WTC11 (cell line): ENCODE data around the gene APOL6. TPM values are rescaled to one million over a fixed set of nuclear protein-coding genes. Genes with fewer than 3 reads are reported as not detected.

Experiments
- ATAC-seq: fragments of 200-7000 bp; cut with Tn5 transposase; 2 replicates; pipeline ENCODE4 v1.10.0; 2021; ENCODE audit warnings: mild to moderate bottlenecking, moderate library complexity
- CTCF ChIA-PET: fragments of 300-600 bp; sonication (Branson Sonifier 250); formaldehyde crosslinking; loops from one replicate; lab custom pipeline; 2021; ENCODE audit warnings: antibody characterized with exemption; lab: Charles Lee
- POLR2A ChIA-PET: fragments of 350-600 bp; sonication (Branson Sonifier 250); formaldehyde crosslinking; loops from one replicate; lab custom pipeline; 2021; ENCODE audit warnings: antibody characterized with exemption; lab: Charles Lee
- DNase-seq: peaks from one replicate; pipeline ENCODE4 v3.0.0; 2021; ENCODE audit warnings: low spot score
- H3K27ac Mint-ChIP-seq: 2 replicates; pipeline ENCODE4 v1.8.0; 2021; ENCODE audit warnings: mixed read lengths
- H3K27me3 Mint-ChIP-seq: 2 replicates; pipeline ENCODE4 v1.8.0; 2021; ENCODE audit warnings: low read depth, mild to moderate bottlenecking, moderate library complexity, mixed read lengths
- H3K36me3 Mint-ChIP-seq: 2 replicates; pipeline ENCODE4 v1.8.0; 2021; ENCODE audit warnings: mixed read lengths
- H3K4me1 Mint-ChIP-seq: 2 replicates; pipeline ENCODE4 v1.8.0; 2022; ENCODE audit warnings: mixed read lengths
- H3K4me3 Mint-ChIP-seq: 2 replicates; pipeline ENCODE4 v1.8.0; 2021; ENCODE audit warnings: mild to moderate bottlenecking, moderate library complexity, mixed read lengths
- H3K9me3 Mint-ChIP-seq: 2 replicates; pipeline ENCODE4 v1.8.0; 2021; ENCODE audit warnings: mixed read lengths
- ATF1 ChIP-seq: sonication (generic); formaldehyde crosslinking; IDR thresholded peaks from 2 replicates; pipeline ENCODE4 v1.8.1; 2023; ENCODE audit warnings: mild to moderate bottlenecking, moderate library complexity, missing genetic modification reagents
- E2F1 ChIP-seq: sonication (generic); formaldehyde crosslinking; IDR thresholded peaks from 2 replicates; pipeline ENCODE4 v1.8.0; 2022; ENCODE audit warnings: mild to moderate bottlenecking, missing genetic modification reagents
- ELF4 ChIP-seq: sonication (generic); formaldehyde crosslinking; IDR thresholded peaks from 2 replicates; pipeline ENCODE4 v1.8.1; 2022; ENCODE audit warnings: low read depth, mild to moderate bottlenecking, moderate library complexity, missing genetic modification reagents
- FOXP1 ChIP-seq: sonication (generic); formaldehyde crosslinking; IDR thresholded peaks from 2 replicates; pipeline ENCODE4 v1.8.0; 2022; ENCODE audit warnings: missing genetic modification reagents, mild to moderate bottlenecking, moderate library complexity, borderline replicate concordance
- JUN ChIP-seq: sonication (generic); formaldehyde crosslinking; IDR thresholded peaks from 2 replicates; pipeline ENCODE4 v1.8.0; 2023; ENCODE audit warnings: mild to moderate bottlenecking, missing genetic modification reagents
- MXD4 ChIP-seq: fragments of 250-450 bp; sonication (Bioruptor Pico); IDR thresholded peaks from 2 replicates; pipeline ENCODE4 v1.8.0; 2021; ENCODE audit warnings: mild to moderate bottlenecking, moderate library complexity, borderline replicate concordance
- MYBL2 ChIP-seq: sonication (generic); formaldehyde crosslinking; IDR thresholded peaks from 2 replicates; pipeline ENCODE4 v1.8.1; 2023; ENCODE audit warnings: mild to moderate bottlenecking, moderate library complexity, missing genetic modification reagents
- NFATC4 ChIP-seq: fragments of 250-450 bp; sonication (Bioruptor Pico); IDR thresholded peaks from 2 replicates; pipeline ENCODE4 v1.9.0; 2021; ENCODE audit warnings: mild to moderate bottlenecking
- NFE2L1 ChIP-seq: sonication (generic); formaldehyde crosslinking; IDR thresholded peaks from 2 replicates; pipeline ENCODE4 v1.8.1; 2023; ENCODE audit warnings: missing genetic modification reagents
- NFYB ChIP-seq: sonication (generic); formaldehyde crosslinking; conservative IDR thresholded peaks from 2 replicates; pipeline ENCODE4 v1.8.0; 2022; ENCODE audit warnings: low read depth, missing genetic modification reagents
- SMAD3 ChIP-seq: sonication (generic); formaldehyde crosslinking; IDR thresholded peaks from 2 replicates; pipeline ENCODE4 v1.8.0; 2022; ENCODE audit warnings: missing genetic modification reagents, mild to moderate bottlenecking, borderline replicate concordance
- ZBTB21 ChIP-seq: sonication (generic); formaldehyde crosslinking; IDR thresholded peaks from 2 replicates; pipeline ENCODE4 v1.8.1; 2023; ENCODE audit warnings: mild to moderate bottlenecking, missing genetic modification reagents, borderline replicate concordance
- ZNF423 ChIP-seq: fragments of 250-450 bp; sonication (Bioruptor Pico); IDR thresholded peaks from 2 replicates; pipeline ENCODE4 v2.1.2; 2022; ENCODE audit warnings: mild to moderate bottlenecking, moderate library complexity
- ZNF512 ChIP-seq: sonication (generic); formaldehyde crosslinking; IDR thresholded peaks from 2 replicates; pipeline ENCODE4 v1.8.1; 2022; ENCODE audit warnings: missing genetic modification reagents, borderline replicate concordance
- ZNF671 ChIP-seq: fragments of 250-450 bp; sonication (Bioruptor Pico); IDR thresholded peaks from 2 replicates; pipeline ENCODE4 v1.8.0; 2021; ENCODE audit warnings: mild to moderate bottlenecking
- ZSCAN18 ChIP-seq: fragments of 250-450 bp; sonication (Bioruptor Pico); IDR thresholded peaks from 2 replicates; pipeline ENCODE4 v2.1.2; 2022; ENCODE audit warnings: mild to moderate bottlenecking, moderate library complexity
- total RNA-seq: library from RNA; stranded (reverse); gene quantifications from 3 replicates; pipeline ENCODE4 v1.2.3, GENCODE V29; 2021
- TF ChIP-seq, protein P1 (sequence below): sonication (generic); formaldehyde crosslinking; IDR thresholded peaks from 2 replicates; pipeline ENCODE4 v1.8.1; 2022; ENCODE audit warnings: low read depth, mild to moderate bottlenecking, moderate library complexity, missing genetic modification reagents, borderline replicate concordance
- TF ChIP-seq, protein P2 (sequence below): sonication (generic); formaldehyde crosslinking; IDR thresholded peaks from 2 replicates; pipeline ENCODE4 v1.8.0; 2023; ENCODE audit warnings: missing genetic modification reagents, mild to moderate bottlenecking, borderline replicate concordance

Gene APOL6
- total RNA-seq, 1 experiment from 2014 or later: 0.17 TPM

DNA sequence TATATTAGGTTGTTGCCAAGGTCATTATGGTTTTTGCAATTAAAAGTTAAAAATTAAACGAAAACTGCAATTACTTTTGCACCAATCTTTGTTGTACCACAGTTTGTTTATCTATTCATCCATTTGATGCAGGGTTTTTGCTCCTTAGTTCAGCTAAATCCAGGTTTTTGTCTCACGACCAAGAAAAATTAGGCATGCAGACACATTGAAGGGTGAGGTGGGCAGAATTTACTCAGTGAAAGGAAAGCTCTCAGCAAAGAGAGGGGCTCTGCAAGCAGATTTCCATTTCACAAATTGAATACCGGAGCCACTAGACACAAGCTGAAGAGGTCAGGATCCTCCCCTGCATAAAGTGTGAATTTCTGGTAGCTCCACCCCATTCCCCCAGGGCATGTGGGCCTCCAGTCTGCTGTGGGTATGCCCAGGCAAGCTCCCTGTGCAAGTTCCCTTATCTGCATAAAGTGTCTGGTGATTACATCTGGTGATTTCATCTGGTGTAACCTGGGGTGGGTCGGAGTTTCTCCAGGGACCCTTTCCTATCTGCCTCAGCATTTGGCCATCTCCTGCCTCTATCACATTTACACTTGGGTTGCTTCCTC, 33.3 kb downstream of the APOL6 start:
- Mint-ChIP-seq H3K36me3 (peaks cover 14% of the 10 kb centered on the region), H3K9me3 (peaks cover 19% of the 10 kb centered on the region), H3K27ac (no peak overlapping the region), H3K4me1 (peaks cover 9% of the 10 kb centered on the region), H3K4me3 (no peak overlapping the region), H3K27me3 (peaks cover 3% of the 10 kb centered on the region; the same call in 1 of the 2 replicates)
- no peak for ATAC-seq
- no peak for TF ChIP-seq FOXP1
- no peak for TF ChIP-seq E2F1 (CRISPR knock-in tag)
- TF ChIP-seq ZBTB21 (CRISPR knock-in tag): no peak
- no peak for TF ChIP-seq ELF4 (CRISPR knock-in tag)
- TF ChIP-seq JUN (CRISPR knock-in tag): no peak
- TF ChIP-seq, protein P1, sequence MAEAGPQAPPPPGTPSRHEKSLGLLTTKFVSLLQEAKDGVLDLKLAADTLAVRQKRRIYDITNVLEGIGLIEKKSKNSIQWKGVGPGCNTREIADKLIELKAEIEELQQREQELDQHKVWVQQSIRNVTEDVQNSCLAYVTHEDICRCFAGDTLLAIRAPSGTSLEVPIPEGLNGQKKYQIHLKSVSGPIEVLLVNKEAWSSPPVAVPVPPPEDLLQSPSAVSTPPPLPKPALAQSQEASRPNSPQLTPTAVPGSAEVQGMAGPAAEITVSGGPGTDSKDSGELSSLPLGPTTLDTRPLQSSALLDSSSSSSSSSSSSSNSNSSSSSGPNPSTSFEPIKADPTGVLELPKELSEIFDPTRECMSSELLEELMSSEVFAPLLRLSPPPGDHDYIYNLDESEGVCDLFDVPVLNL (CRISPR knock-in tag): no peak
- no peak for TF ChIP-seq ZNF671 (CRISPR knock-in tag)
- TF ChIP-seq NFATC4 (CRISPR knock-in tag): no peak
- TF ChIP-seq ZNF512: no peak
- TF ChIP-seq SMAD3 (CRISPR knock-in tag): no peak
- TF ChIP-seq ZSCAN18 (CRISPR knock-in tag): no peak
- TF ChIP-seq NFYB (CRISPR knock-in tag): no peak
- ChIA-PET CTCF (no interaction called here), POLR2A (no interaction called here)
- no peak for DNase-seq

- Mint-ChIP-seq H3K9me3 (peaks cover 19% of the 10 kb centered on the region), H3K4me3 (no peak overlapping the region), H3K4me1 (no peaks in the 10 kb centered on the region)
- DNase-seq (no peak), ATAC-seq (no peak)
- CTCF ChIA-PET: interaction anchor here (0.8 to 1.8 kb wide), 18 partner anchors 9 to 440 kb away, joined by 3 to 19 read pairs (median 5); partner anchors contain the start of genes APOL6 and RBFOX2
- TF ChIP-seq ZNF512 (0 out of 2 replicates have a peak, but pooled peaks have one; percentile 49), ATF1 (CRISPR knock-in tag) (no peak)
- TF ChIP-seq, all 79 proteins: peak for 1
- Mint-ChIP-seq H3K36me3 (peaks cover 10% of the 10 kb centered on the region), H3K27ac (no peak overlapping the region), H3K27me3 (peaks cover 3% of the 10 kb centered on the region; the same call in 1 of the 2 replicates)
- POLR2A ChIA-PET: no interaction called here
These were observed 35.3 kb downstream of the APOL6 start for GRCh38 chr22:35683560-35683959.

- POLR2A ChIA-PET: interaction anchor here (0.6 to 1.2 kb wide), 2 partner anchors 22 to 41 kb away, joined by 4 to 6 read pairs; no protein-coding TSS in a partner anchor
- DNase-seq: peak; percentile 39
- H3K36me3 Mint-ChIP-seq: peaks cover 10% of the 10 kb centered on the region
- ATAC-seq: peak; percentile 63
- TF ChIP-seq ZNF423 (no peak), NFYB (CRISPR knock-in tag) (no peak), NFE2L1 (CRISPR knock-in tag) (no peak), MYBL2 (no peak), ATF1 (CRISPR knock-in tag) (no peak), MXD4 (CRISPR knock-in tag) (no peak), JUN (CRISPR knock-in tag) (no peak)
- TF ChIP-seq, protein P2, sequence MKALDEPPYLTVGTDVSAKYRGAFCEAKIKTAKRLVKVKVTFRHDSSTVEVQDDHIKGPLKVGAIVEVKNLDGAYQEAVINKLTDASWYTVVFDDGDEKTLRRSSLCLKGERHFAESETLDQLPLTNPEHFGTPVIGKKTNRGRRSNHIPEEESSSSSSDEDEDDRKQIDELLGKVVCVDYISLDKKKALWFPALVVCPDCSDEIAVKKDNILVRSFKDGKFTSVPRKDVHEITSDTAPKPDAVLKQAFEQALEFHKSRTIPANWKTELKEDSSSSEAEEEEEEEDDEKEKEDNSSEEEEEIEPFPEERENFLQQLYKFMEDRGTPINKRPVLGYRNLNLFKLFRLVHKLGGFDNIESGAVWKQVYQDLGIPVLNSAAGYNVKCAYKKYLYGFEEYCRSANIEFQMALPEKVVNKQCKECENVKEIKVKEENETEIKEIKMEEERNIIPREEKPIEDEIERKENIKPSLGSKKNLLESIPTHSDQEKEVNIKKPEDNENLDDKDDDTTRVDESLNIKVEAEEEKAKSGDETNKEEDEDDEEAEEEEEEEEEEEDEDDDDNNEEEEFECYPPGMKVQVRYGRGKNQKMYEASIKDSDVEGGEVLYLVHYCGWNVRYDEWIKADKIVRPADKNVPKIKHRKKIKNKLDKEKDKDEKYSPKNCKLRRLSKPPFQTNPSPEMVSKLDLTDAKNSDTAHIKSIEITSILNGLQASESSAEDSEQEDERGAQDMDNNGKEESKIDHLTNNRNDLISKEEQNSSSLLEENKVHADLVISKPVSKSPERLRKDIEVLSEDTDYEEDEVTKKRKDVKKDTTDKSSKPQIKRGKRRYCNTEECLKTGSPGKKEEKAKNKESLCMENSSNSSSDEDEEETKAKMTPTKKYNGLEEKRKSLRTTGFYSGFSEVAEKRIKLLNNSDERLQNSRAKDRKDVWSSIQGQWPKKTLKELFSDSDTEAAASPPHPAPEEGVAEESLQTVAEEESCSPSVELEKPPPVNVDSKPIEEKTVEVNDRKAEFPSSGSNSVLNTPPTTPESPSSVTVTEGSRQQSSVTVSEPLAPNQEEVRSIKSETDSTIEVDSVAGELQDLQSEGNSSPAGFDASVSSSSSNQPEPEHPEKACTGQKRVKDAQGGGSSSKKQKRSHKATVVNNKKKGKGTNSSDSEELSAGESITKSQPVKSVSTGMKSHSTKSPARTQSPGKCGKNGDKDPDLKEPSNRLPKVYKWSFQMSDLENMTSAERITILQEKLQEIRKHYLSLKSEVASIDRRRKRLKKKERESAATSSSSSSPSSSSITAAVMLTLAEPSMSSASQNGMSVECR (CRISPR knock-in tag): no peak
- TF ChIP-seq, all 79 proteins: peak for 0
- CTCF ChIA-PET: interaction anchor here (0.6 to 1.8 kb wide), 28 partner anchors 10 to 440 kb away, joined by 3 to 19 read pairs (median 4); partner anchors contain the start of genes APOL6 and RBFOX2
- H3K27me3 Mint-ChIP-seq: peaks cover 3% of the 10 kb centered on the region; the same call in 1 of the 2 replicates
- no peak overlapping the region for H3K27ac Mint-ChIP-seq
- no peak overlapping the region for H3K4me3 Mint-ChIP-seq
- H3K4me1 Mint-ChIP-seq: no peaks in the 10 kb centered on the region
- H3K9me3 Mint-ChIP-seq: peaks cover 19% of the 10 kb centered on the region
These were observed 36.0 kb downstream of the APOL6 start for GRCh38 chr22:35684270-35684700.
